AG20443 (cell line): ENCODE results near the gene COL19A1.
"Not testable (repeated sequence)": the region's sequence is repeated elsewhere in the genome, so short reads cannot be mapped to it uniquely, and the experiment has no call there.

Experiments used
- DNase-seq: peaks from one replicate; pipeline ENCODE4 v3.0.0; 2012; ENCODE audit warnings: low spot score, mixed read lengths

COL19A1 gene

DNA sequence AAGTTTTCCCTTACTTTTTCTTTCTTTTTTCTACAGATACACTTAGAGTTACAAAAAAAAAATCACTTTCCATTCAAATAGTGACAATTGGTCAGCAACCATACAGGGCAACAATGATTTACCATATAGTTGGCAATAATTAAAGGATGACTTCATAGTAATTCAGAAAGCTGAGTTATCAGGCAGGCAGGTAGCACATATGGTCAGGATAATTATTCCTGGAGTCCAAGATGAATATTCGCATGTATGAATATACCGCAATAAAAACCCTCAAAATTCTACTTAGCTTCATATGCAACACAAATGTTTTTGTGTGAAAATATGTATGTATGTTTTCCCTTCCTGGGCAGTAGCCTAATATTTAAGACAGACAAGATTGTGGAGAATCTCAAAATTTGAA lies 34.5 kb downstream of the COL19A1 start:
- no peak for DNase-seq

DNA sequence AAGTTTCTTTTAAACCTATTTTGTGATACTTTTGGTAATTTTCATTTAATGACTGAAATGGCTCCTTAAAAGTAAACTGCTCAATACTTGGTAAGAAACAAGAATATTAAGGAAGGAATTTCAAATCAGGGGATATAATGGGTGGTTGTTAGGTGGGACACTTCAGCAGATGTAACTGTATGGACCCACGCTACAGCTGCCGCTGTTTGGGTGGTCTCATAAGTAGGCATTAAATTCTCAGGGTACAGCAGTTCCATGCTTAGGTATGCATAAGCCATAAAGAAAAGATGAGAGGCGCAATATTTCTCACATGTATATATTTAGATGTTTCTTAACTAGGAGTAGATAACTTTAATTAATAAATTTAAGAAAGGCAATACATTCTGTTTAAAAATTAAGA lies 35.0 kb downstream of the COL19A1 start:
- no peak for DNase-seq

DNA sequence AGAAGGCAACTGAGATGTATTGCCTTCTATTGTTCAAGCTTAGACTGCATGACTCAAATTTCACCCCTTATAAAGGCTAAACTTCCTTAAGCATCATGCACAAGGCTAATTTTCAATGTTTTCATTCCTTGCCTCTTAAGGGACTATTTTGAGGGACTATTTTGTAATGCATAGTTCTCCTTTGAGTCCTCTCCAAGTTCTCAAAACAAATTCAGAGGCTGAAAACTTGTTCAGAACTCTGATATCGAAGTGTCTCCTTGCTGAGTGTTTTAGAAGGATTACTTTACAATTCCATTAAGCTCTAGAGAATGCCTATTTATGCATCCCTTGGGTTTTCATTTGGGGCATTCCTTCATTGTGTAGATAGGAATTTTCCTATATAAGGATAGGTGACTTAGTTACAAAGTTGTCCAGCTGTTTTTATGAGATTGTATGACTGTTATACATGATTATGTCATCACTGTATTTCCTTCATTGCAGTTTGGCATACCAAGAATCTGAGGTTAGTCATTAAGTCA lies 41.7 kb downstream of the COL19A1 start:
- no peak for DNase-seq

DNA sequence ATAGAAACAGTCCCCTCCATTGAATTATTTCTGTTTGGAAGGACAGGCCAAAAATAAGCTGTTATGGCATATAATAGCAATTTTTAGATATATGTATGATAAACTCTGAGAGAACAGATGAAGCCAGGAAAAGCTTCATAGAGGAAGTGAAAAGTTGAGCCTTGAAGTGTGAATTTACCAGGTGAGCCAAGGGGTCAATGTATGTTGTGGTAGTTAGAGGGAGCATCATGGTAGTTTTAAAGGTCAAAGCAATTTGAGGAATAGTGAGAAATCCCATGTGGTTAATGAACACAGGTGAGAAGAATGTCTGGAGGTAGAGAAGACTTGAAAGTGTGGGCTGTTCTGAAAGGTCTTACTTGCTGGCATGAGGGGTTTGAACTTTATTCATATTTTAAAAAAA lies 47.0 kb downstream of the COL19A1 start:
- no peak for DNase-seq

DNA sequence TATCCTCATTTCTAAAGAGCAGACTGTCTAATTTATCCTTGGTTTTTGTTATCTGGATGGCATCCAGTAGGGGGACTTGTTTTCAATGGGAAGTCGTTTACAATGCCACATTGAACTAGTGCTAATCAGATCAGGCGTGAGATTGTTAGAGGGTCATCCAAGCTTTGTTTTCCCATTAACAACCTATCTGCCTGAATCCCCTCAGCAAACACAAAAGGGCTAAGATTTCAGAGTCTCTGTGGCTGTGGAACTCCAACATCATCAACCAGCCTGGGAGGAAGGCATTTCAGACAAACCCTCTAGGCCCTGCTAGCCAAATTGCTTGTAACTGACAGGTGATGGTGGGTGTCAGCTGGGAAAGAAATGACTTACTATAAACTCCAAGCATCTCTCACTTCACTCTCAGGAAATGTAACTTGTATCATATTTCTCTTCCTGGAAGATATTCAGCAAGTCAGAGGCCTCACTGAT lies 47.7 kb downstream of the COL19A1 start:
- DNase-seq, result no peak

DNA sequence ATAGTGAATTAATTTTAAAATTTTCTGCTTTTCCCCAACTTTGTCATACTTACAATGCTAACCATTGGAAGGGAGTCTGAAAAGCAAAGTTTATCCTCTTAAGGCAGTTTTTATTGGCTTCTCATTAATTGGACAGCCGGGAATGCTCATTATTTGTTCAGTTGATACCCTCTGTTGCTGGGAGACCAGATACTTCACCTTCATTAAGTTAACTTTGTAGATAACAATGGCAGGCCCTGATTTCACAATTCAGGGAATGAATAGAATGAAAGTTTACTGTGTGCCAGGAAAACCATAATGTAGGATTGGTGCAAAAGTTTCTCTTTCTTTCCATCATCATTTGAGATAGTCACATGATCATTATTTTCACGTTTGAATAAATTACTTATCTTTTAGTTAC lies 49.0 kb downstream of the COL19A1 start:
- no peak for DNase-seq

DNA sequence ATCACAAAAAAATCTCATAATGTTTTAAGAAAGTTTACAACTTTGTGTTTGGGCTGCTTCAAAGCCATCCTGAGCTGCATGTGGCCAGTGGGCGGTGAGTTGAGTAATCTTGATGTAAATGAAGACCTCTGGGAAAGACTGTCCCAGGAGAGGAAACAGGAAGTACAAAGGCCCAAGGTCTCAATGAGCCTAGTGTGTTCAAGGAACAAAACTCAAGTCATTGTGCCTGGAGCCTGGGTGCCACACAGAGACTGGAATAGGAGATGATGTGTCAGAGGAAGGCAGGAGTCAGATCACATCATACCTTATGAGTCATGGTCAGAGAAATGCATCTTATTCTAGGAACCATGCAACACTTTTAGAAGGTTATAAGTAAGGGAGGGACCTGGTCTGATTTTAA lies 51.5 kb downstream of the COL19A1 start:
- DNase-seq, result peak; percentile 14

DNA sequence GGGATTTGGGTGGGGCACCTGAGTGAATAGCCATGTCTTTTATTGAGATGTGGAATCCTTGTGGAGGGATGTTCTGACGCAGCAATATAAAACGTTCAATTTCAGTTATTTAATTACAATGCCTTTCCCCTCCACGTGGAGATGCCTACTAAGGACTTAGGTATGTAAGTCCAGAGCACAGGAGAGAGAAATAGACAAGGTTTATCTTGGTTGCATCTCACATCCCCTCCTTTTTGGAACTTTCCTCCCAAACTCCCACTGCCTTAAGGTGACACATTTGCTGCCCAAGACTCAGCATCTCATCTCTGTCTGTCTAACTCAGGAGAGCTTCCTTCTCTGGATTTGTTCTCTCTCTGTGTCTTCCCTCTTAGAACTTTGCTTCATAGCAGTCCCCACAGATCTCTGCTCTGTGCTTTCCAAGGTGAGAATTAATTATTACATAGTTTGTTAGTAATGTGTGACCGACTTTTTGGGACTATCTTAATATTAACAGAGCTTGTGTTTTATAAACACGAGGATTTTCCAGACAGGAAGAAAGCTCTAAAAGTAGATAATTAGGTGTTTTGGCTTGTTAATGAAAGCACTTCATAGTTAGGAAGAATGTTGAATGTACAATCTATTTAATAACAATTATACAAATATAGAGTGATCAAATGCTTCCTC lies 52.6 kb downstream of the COL19A1 start:
- no peak for DNase-seq

DNA sequence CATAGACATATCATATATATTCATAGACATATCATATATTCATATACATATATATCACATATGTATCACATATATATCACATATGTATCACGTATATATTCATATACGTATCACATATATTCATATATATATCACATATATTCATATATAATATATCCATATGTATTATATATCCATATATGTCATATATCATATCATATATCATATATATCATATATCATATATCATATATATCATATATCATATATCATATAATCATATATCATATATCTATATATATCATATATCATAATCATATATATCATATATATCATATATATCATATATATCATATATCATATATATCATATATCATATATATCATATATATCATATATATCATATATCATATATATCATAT lies 54.7 kb downstream of the COL19A1 start:
- DNase-seq, result not testable (repeated sequence)

DNA sequence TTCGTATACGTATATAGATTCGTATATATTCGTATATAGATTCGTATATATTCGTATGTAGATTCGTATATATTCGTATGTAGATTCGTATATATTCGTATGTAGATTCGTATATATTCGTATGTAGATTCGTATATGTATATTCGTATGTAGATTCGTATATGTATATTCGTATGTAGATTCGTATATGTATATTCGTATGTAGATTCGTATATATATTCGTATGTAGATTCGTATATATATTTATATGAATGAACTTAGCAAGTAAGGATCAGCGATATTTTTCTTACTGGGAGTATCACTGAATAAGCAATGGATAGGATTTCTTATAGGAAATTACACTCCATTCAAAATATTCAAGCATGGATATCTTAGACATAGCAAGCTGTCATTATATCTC lies 55.3 kb downstream of the COL19A1 start:
- DNase-seq, result not testable (repeated sequence)

DNA sequence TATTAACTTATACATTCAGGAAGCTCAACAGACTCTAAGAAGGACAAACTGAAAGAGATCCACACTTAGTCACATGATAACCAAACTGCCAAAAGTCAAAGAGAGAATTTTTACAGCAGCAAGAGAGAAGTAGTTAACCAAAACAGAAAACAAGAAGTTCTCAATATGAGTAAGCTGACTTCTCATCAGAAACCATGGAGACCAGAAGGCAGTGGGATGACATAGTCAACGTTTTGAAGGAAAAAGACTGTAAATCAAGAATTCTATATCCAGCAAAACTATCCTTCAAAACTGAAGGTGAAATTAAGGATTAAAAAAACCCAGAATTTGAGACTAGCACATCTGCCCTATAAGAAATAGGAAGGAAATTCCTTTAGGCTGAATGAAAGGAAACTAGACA lies 60.4 kb downstream of the COL19A1 start:
- no peak for DNase-seq

DNA sequence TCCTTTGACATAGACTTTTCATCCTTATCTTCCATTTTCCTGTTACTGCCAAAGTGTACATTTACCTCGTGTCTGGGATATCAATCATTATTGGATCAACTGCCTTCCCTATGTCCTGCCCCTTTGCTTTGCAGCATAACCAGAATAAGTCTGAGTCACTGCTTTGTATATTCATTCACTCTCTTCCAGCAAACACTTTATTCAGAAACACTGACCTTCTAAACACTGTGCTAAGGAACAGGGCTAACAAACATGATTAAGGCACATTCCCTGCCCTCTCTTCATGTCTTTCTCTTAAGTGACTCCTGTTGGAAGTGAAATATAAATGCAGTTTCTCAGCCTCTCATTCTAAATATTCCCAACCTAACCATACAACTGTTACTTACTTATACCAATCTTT lies 66.9 kb downstream of the COL19A1 start:
- no peak for DNase-seq

DNA sequence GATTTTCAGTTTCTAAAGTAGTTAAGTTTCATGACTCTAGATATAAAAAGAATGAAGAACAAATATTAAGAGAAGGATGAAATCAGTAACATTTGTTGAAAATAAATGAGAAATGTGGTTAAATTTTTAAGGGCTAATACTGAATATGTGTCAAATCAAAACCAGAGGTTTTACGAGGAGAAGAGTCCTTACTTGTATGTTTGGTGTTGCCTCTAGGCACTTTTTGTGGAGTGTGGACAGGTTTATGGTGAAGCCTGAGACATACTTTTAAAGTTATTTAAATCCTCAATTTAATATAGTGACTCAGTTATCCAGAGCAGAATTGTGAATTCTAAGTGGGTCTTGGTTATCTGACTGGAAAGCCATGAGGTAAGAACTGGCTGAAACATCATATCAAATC lies 68.7 kb downstream of the COL19A1 start:
- no peak for DNase-seq

DNA sequence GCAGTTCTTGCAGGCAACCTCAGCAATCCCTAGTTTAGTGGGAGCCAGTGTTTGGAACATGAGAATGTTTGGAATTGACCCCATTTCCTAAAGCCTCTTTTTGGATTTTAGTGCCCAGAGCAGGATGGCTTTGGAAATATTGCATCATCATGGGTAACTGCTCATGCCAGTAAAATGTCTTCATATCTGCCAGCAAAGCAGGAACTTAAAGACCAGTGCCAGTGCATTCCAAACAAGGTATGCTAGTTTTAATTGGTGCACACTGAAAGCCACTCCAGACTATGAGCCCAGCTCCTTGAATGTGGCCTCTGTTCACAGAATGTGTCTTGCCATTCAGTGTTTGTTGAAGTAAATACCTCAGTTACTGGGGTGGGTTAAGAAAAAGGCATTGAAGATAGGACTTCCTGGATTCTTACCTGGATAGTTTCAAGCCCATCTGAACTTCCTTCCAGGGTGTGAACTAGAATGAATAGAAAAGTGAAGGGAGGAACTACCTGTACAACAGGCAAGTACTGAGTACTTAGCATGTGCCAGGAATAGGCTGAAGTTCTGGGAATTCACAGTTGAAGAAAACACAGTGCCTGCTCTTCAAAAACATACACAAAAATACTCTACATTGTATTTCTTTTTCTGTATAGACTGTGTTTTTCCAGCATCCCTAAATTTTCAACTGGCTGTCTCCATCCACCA lies 70.5 kb downstream of the COL19A1 start:
- DNase-seq, result peak; percentile 6

DNA sequence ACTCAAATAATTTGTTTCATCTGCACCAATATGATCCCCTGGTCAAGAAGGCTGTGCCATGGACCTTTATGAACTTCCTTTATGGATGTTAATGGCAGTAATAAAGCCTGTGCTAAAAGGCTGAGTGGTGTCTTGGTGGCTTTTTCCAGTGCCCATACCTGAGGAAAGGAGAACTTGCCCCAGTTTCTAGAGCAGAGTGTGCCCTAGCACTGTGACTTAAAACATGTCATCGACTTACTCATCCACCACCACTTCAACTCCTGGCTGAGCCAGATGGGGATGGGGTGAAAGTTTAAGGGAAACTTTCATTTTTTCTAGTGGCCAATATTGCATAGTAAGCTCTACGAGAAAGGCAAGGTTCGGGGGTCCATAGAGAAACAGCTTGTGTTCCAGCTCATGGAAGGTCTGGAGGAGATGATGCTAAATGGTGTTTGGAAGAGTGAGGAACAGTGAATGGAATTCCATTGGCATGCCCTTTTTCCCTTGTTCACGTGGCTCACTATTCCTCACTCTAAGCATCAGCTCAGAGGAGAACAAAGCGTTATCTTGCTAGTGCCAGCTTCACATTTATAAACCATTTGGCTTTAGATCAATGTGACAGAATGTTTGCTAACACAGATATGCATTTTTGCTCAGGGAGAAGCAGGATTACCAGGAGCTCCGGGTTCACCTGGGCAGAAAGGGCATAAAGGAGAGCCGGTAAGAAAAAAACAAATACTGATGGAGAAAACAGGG lies 71.2 kb downstream of the COL19A1 start:
- no peak for DNase-seq

DNA sequence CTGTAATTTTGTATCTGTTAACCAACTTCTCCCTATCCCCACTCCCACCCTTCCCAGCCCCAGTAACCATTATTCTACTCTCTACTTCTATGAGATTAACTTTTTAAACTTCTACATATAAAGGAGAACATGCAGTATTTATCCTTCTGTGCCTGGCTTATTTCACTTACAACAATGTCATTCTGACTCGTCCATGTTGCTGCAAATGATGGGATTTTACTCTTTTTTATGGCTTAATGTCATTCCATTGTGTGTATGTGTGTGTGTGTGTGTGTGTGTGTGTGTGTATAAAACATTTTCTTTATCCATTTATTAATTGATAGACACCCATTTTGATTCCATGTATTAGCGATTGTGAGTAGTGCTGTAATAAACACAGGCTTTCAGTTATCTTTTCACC lies 76.1 kb downstream of the COL19A1 start:
- no peak for DNase-seq

DNA sequence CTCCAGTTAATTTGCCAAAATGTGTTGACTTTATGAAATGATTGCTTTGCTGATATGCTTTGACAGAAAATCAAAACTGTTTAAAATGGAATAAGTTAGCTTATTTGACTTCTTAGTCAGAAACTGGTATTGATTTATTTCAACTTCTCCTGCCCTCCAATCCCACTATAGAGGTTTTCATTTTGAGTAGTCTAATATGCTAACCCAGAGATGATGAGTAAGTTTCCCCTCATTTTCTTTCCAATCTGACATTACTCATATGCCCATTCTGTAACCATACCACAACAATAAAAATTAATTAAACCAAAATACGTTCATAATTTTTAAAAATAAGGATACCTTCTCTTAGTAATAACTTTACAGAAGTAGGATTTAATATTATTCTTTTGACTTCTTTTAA lies 78.8 kb downstream of the COL19A1 start:
- no peak for DNase-seq

DNA sequence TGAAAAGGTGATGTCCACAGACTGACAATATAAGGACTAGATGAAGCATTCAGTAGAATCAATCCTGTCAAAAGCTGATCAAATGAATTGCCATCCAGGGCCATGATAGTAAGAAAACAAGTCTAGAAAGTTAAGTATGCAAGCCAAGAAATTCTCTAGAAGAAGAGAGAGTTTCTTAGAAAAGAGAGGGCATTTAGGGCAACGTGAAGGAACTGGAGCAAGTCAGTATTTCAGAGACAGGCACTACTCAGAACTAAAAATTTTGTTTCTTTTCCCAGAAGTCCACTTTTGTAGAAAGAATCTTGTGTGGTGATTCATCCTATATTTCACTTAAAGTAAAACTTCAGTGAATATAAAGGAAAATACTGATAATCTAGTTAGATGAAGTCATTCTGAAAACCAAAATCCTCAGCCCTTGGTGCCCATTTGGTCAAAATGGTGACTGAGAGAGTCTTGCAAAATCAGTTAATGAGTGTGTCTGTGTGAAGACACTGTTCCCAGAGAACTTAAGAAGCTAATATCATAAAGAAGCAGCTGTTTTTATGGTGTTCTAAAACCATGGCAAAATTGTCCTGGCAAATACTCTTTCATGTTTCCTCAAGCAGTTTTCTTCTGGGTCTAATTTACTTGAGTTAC lies 82.2 kb downstream of the COL19A1 start:
- no peak for DNase-seq

DNA sequence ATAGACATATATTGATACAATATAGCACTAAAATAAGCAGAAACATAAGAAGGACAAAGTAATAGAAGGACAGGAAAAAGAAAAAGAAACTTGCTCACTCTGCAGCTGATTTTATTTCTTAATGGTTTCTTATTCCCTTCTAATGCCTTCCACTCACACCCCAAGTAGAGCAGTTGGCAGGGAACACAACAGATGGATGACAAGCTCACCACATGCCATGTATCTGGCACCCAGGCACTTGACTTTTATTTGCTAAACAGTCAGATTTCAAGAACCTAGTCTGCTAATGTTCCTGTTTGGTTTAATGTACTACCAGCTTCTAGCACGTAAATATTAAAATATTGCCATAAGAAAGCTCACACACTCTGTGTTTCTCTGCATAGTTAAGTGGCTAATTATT lies 87.1 kb downstream of the COL19A1 start:
- no peak for DNase-seq

DNA sequence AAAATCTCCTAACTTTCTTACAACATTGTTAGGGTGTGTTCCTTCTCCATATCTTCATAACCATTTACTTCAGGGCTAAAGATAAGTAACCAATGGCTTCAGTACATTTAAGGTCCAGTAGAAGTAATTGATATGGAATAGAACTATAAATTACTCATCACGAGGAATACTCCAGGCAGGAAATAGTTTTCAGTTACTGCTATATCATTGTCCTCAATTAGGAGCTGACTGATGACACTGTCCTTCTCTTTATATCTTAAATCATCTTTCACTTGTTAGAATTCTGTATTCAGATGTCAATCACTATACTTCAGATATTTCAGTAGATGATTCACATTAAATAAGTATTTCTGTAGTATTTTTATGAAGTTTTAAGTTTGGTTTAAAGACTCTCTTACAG lies 88.4 kb downstream of the COL19A1 start:
- DNase-seq, result no peak

DNA sequence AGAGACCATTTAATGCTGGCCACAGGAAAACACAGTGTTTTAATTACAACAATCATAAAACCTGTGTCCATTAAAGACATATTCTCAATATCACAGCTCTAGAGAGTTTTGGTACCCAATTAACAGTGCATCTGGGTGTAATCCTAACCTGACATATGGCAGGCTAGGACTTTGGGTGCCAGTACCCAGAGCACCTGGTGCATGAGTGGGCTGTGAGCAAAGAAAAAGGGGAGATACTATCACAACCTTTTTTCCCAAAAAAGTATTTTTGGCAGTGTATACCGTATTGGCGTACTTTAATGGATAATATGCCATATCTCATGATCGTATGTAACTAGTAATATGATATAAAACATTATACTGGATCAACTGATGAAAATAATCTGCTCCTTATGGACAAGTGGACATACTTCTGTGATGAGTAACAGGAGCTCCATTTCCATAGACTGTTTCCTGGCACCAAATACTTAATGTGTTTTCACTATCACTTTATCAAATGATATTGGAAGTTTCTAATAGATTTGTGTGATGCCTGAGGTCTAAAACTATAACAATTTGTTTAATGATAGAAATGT lies 91.7 kb downstream of the COL19A1 start:
- DNase-seq, result no peak

DNA sequence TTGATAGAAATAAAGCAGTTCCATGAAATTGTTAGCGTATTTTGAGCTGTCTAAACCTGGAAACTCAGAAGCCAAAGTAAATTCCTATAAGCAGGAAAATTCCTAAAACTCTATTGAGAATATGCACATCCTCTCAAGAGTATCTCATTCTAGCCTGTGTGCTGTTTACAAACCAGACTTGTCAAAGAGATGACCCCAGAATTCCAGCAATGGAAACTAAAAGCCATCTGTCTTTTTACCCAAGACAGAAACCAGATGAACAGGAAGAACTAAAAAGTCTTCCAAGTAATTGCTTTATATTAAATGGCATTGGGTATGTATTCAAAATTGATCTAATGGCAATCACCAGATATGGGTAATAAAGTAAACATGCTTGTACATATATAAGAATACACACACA lies 92.6 kb downstream of the COL19A1 start:
- no peak for DNase-seq
